ENCODE results near the gene UBTF.

UBTF gene

GRCh38 chr17:44164476-44164875 is 55.0 kb downstream of the UBTF start:
- DNase-seq: no peak

- DNase-seq: peak in 1 of 4 experiments; percentile 3
Measured at GRCh38 chr17:44159519-44160210, 59.8 kb downstream of the UBTF start.

- no peak for DNase-seq
Measured at GRCh38 chr17:44155488-44155887, 64.0 kb downstream of the UBTF start.

Data from activated CD4-positive, CD25-positive, alpha-beta regulatory T cell (primary cell).